ENCODE data around the gene NSG2. TPM values are rescaled to one million over a fixed set of nuclear protein-coding genes. Genes with fewer than 3 reads are reported as not detected.

The NSG2 gene
- not detected for total RNA-seq

DNA sequence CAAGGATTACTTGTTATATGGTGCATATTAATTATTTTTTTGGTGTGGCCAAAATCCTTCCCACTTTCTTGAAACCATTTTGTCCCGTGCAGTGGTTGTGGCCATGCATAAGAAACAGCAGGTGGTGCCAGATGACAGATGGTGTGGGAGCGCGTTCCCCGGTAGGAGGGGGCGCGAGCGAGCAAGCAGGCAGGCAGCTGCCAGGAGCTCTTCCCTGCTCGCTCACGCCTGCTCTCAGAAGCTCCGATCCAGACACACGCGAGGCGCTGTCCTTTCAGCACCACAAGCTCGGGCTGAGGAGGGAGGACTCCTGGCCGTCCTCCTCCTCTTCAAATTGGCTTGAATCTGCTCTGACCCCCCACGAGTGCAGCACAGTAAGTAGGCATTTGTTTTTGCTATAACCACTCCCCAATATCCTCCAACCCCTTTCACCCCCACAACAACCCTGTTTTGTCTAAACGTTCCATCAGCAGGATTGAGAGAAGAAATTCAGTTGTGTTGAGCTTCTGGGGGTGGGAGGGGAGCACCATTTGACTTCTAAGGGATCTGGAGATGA is at the start of gene NSG2:
Gene NSG2 (plus strand): TSS at position 237 of the 556 bp plus-strand sequence. CDS start 1,050 bp downstream, outside the sequence.
- TF ChIP-seq, protein P1, sequence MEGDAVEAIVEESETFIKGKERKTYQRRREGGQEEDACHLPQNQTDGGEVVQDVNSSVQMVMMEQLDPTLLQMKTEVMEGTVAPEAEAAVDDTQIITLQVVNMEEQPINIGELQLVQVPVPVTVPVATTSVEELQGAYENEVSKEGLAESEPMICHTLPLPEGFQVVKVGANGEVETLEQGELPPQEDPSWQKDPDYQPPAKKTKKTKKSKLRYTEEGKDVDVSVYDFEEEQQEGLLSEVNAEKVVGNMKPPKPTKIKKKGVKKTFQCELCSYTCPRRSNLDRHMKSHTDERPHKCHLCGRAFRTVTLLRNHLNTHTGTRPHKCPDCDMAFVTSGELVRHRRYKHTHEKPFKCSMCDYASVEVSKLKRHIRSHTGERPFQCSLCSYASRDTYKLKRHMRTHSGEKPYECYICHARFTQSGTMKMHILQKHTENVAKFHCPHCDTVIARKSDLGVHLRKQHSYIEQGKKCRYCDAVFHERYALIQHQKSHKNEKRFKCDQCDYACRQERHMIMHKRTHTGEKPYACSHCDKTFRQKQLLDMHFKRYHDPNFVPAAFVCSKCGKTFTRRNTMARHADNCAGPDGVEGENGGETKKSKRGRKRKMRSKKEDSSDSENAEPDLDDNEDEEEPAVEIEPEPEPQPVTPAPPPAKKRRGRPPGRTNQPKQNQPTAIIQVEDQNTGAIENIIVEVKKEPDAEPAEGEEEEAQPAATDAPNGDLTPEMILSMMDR (IDR thresholded peaks at IDR 0.05; ENCODE audit: low read depth): no peak

DNA sequence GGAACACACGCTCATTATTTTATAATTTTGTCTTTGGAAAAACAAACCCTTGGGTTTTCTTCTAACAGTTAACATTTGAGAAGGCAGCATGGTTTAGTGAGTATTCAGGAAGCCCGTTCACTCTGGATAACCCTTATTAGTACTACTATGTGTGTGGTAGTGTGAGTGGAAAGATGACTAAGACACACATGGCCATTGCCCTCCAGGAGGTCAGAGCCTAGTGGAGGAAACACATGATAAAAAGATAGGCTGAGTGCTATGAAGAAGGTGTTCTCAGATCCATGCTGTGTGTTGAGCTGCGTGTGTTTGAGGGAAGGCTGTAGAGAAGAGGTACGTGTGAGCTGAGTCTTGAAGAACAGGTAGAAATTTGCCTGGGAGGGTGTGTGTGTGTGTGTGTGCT is 48.2 kb upstream of the NSG2 start:
- TF ChIP-seq, protein P1 (IDR thresholded peaks at IDR 0.05; ENCODE audit: low read depth): no peak

DNA sequence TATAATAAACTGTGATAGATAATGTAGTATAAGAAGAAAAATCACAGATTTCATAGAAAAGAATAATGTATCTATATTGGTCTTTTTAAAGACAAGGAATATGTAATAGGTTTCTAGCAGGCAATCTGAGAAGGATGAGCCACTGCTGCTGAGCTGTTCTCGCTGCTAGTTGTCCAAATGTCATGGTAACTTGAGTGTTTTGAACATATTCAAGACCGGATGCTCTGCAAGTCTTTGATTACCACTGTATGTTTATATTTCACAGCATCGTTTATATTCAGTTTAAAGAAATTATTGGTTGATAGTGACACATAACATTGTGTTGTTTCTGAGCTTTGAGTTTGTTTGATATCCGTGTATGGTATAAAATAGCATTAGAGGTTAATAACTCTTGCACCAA is 47.0 kb upstream of the NSG2 start:
- TF ChIP-seq, protein P1 (IDR thresholded peaks at IDR 0.05; ENCODE audit: low read depth): no peak

DNA sequence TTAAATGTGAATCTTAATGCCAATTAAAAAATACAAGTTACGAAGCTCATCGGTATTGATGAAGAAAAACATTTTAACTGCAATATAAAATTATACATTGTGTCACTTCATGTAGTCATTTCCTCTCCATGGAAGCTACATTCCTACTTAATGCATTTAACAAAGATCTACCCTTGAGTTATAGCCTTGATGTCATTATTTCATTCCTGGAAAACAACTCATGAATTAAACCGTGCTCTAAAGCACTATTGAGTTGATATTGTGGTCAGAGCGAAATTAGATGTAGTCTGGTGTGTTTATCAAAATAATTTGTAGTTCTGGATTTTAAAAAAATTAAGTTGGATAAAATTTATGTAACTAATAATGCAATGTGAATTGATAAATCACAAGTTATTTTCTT is 45.4 kb upstream of the NSG2 start:
- TF ChIP-seq, protein P1 (IDR thresholded peaks at IDR 0.05; ENCODE audit: low read depth): no peak

DNA sequence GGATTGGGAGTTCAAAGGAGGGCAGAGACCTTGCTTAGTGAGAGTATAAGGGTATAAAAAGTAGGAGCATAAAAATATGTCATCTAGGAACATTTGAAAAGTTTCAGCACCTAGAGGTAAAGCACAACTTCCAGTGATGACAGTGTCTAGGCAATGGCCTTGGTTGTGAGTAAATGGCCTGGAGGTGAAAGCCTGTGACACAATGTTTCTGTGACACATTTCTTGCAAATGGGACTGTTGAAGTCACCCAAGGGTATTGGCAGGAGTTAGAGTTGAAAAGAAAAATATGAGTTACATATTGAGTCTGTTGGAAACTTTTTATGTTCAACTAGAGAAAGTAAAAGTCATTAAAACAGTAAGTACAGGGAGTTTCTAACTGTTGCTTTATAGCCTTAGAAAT is 41.7 kb upstream of the NSG2 start:
- TF ChIP-seq, protein P1 (IDR thresholded peaks at IDR 0.05; ENCODE audit: low read depth): no peak

DNA sequence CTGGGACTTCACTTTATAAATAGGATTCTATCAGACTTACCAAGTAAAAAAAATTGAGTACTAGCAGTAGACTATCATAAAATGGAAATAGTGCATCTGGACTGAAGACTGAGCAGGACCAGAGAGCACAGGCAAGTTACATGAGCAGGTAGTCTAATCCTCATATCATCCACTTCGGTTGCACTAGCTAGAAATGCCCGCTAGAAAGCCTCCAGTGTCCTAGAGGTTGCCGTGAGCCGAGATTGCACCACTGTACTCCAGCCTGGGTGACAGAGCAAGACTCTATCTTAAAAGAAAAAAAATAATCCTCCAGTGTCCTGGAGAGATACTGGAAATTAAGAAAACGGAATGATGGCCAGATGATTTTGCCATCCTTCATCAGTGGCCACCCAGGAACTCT is 36.6 kb upstream of the NSG2 start:
- TF ChIP-seq, protein P1 (IDR thresholded peaks at IDR 0.05; ENCODE audit: low read depth): no peak

DNA sequence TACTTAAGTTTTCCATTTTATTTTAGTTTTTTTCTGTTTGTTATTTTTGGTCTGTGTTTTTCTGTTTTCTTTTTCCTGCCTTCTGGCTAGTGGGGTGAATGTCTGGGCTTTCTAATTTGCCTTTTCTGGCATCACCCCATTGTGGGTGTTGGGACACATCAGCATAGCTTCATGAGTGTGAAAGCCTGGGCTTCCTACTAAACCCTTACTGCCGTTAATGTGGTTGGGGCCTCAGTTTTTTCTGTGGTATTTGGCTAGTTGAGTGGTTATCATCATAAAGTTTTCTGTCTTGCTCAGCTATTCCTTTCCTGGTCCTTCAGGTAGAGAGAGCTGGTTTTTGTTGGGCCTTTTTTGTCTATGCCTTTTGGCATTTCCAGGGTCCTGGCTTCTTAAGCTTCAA is 35.1 kb upstream of the NSG2 start:
- TF ChIP-seq, protein P1 (IDR thresholded peaks at IDR 0.05; ENCODE audit: low read depth): no peak

Measured in subcutaneous adipose tissue (tissue), 4 donors.